AG09309 (cell line): Measurements from ENCODE around the gene VEGFD.

ENCODE experiments used
- DNase-seq: peaks from one replicate; pipeline ENCODE4 v3.0.0-alpha.2; 2010; ENCODE audit warnings: low read depth
- H3K4me3 ChIP-seq: 2 replicates; pipeline ENCODE4 v1.5.1; 2011; ENCODE audit warnings: mild to moderate bottlenecking, low read depth, low read length, moderate library complexity; ENCODE audit not compliant: control insufficient read depth
- CTCF ChIP-seq: IDR thresholded peaks from 2 replicates; pipeline ENCODE4 v1.5.1; 2011; ENCODE audit warnings: mild to moderate bottlenecking, low read depth, low read length, inconsistent platforms; ENCODE audit not compliant: insufficient read depth, control insufficient read depth; ENCODE audit errors: missing control alignments

VEGFD gene

GRCh38 chrX:15384304-15384703 is at the start of gene VEGFD:
TSS of gene VEGFD (minus strand) at chrX:15384413. CDS start at chrX:15383946, 467 bp downstream.
- H3K4me3 ChIP-seq, result no peak within 1 kb of the TSS
- TF ChIP-seq CTCF, result no peak
- no peak for DNase-seq

GRCh38 chrX:15430584-15430983 is 46.4 kb upstream of the VEGFD start:
- no peak for DNase-seq
- H3K4me3 ChIP-seq, result no peak overlapping the region
- TF ChIP-seq CTCF, result no peak

- H3K4me3 ChIP-seq, result no peak overlapping the region
- no peak for DNase-seq
- TF ChIP-seq CTCF, result no peak
Observed at GRCh38 chrX:15430076-15430475, 45.9 kb upstream of the VEGFD start.

- no peak for TF ChIP-seq CTCF
- DNase-seq, result no peak
- no peak overlapping the region for H3K4me3 ChIP-seq
Observed at GRCh38 chrX:15425024-15425423, 40.8 kb upstream of the VEGFD start.

- TF ChIP-seq CTCF, result no peak
- H3K4me3 ChIP-seq, result no peak overlapping the region
- DNase-seq, result no peak
Observed at GRCh38 chrX:15418707-15419181, 34.5 kb upstream of the VEGFD start.

GRCh38 chrX:15418041-15418706 is 34.0 kb upstream of the VEGFD start:
- peak; percentile 56 for DNase-seq
- no peak for TF ChIP-seq CTCF
- H3K4me3 ChIP-seq, result no peak overlapping the region
